Body of pancreas (tissue), 4 donors: Measurements from ENCODE around the gene CAMKMT. TPM values are rescaled to one million over a fixed set of nuclear protein-coding genes. Genes with fewer than 3 reads are reported as not detected.

ENCODE experiments used
- ATAC-seq: fragments of 150-250 bp; one replicate; pipeline ENCODE4 v1.9.1; 2016
- DNase-seq, 4 donors: peaks; one replicate each; pipeline ENCODE4 v3.0.0-alpha.2; 2019
- H3K27ac ChIP-seq, 4 donors: fragments of 200-600 bp; sonication (generic); 1 replicate in 3 of 4; 2 replicates in 1 of 4; pipeline versions ENCODE4 v1.5.1 to v1.6.1; 2016 to 2019; ENCODE audit warnings: mild to moderate bottlenecking in 1 of 4, mixed read lengths in 1 of 4, moderate library complexity in 1 of 4
- H3K27me3 ChIP-seq, 2 donors: fragments of 200-600 bp; sonication (generic); one replicate each; pipeline ENCODE4 v1.6.0; 2016; ENCODE audit warnings: mild to moderate bottlenecking in 1 of 2
- H3K36me3 ChIP-seq, 2 donors: fragments of 200-600 bp; sonication (generic); replicated peaks in 1 of 2; 2 replicates each; pipeline ENCODE4 v1.5.1; 2016; ENCODE audit warnings: low read depth in 2 of 2; ENCODE audit not compliant: insufficient read depth in 1 of 2
- H3K4me1 ChIP-seq: fragments of 200-600 bp; sonication (generic); one replicate; pipeline ENCODE4 v1.6.0; 2016
- H3K4me3 ChIP-seq, 2 donors: fragments of 200-600 bp; sonication (generic); 1 replicate in 1 of 2; 2 replicates in 1 of 2; pipeline ENCODE4 v1.5.1; 2016 to 2019
- H3K9me3 ChIP-seq, 3 donors: fragments of 200-600 bp; sonication (generic); 1 replicate in 2 of 3; 2 replicates in 1 of 3; pipeline ENCODE4 v1.5.1; 2016
- CTCF ChIP-seq, 7 experiments: fragments of 450-650 bp in 4 of 7; fragments of 200-600 bp in 3 of 7; sonication (generic) in 3 of 7; IDR thresholded peaks; one replicate each; pipeline ENCODE4 v1.5.1; 2016 to 2019; ENCODE audit warnings: antibody characterized with exemption in 7 of 7
- POLR2A ChIP-seq, 3 donors: fragments of 450-650 bp; IDR thresholded peaks; one replicate each; pipeline ENCODE4 v1.6.1; 2016; ENCODE audit warnings: antibody characterized with exemption in 3 of 3, mild to moderate bottlenecking in 2 of 3
- WGBS, 2 donors: methylation state at CpG; one replicate each; pipeline ENCODE4 v1.1.5; 2017; 5-methylcytosine and 5-hydroxymethylcytosine counted together
- intact Hi-C: fragments of 100-400 bp; cut with DNase I; formaldehyde crosslinking; loops from one replicate; pipeline ENCODE4 v1.15.1; 2023
- total RNA-seq, 2 donors: library from RNA; depleted of rRNA; stranded (reverse); fragments of >200 nt; gene quantifications; one replicate each; pipeline ENCODE4 v1.1.0, GENCODE V29; 2016

The CAMKMT gene
- total RNA-seq, 2 donors from 2014 or later, result 18.4 to 23.4 TPM

GRCh38 chr2:44605511-44605910 is 243.8 kb downstream of the CAMKMT start:
- DNase-seq (no peak), ATAC-seq (no peak)
- no peak overlapping the region for H3K27ac ChIP-seq
- WGBS, 2 donors, result 0 to 53% methylated on average over 1 of the region's 1 CpG
- TF ChIP-seq POLR2A (IDR thresholded peaks at IDR 0.05), result no peak
- no peak for TF ChIP-seq CTCF (IDR thresholded peaks at IDR 0.05)
- intact Hi-C loops, result no loop called here
- no peaks in the 10 kb centered on the region for H3K36me3 ChIP-seq
- no peak overlapping the region for H3K4me3 ChIP-seq
- H3K9me3 ChIP-seq, result no peaks in the 10 kb centered on the region
- no peaks in the 10 kb centered on the region for H3K4me1 ChIP-seq
- H3K27me3 ChIP-seq, result no peaks in the 10 kb centered on the region

- H3K27ac ChIP-seq, result no peak overlapping the region
- H3K4me3 ChIP-seq, result no peak overlapping the region
- no peaks in the 10 kb centered on the region for H3K4me1 ChIP-seq
- no peaks in the 10 kb centered on the region for H3K9me3 ChIP-seq
- WGBS, 2 donors, result 92 to 97% methylated on average over 1 of the region's 1 CpG
- no peak for ATAC-seq
- TF ChIP-seq CTCF (IDR thresholded peaks at IDR 0.05) (no peak), POLR2A (IDR thresholded peaks at IDR 0.05) (no peak)
- DNase-seq, result no peak
- H3K27me3 ChIP-seq, result no peaks in the 10 kb centered on the region
- intact Hi-C loops, result no loop called here
- H3K36me3 ChIP-seq, result no peaks in the 10 kb centered on the region
These were observed 250.5 kb downstream of the CAMKMT start for GRCh38 chr2:44612276-44612675.

GRCh38 chr2:44614940-44615339 is 253.2 kb downstream of the CAMKMT start:
- intact Hi-C loops, result no loop called here
- Histone ChIP-seq H3K27me3 (no peaks in the 10 kb centered on the region), H3K36me3 (no peaks in the 10 kb centered on the region), H3K4me1 (no peaks in the 10 kb centered on the region), H3K9me3 (no peaks in the 10 kb centered on the region), H3K27ac (no peak overlapping the region), H3K4me3 (no peak overlapping the region)
- DNase-seq, result no peak
- no peak for ATAC-seq
- 85 to 100% methylated on average over 2 of the region's 2 CpGs for WGBS, 2 donors
- no peak for TF ChIP-seq CTCF (IDR thresholded peaks at IDR 0.05)
- TF ChIP-seq POLR2A (IDR thresholded peaks at IDR 0.05), result no peak

- Histone ChIP-seq H3K4me1 (peaks cover 3% of the 10 kb centered on the region), H3K27me3 (no peaks in the 10 kb centered on the region), H3K4me3 (no peak overlapping the region), H3K36me3 (no peaks in the 10 kb centered on the region), H3K9me3 (no peaks in the 10 kb centered on the region), H3K27ac (no peak overlapping the region)
- intact Hi-C loops, result no loop called here
- 75 to 92% methylated on average over 4 of the region's 4 CpGs for WGBS, 2 donors
- TF ChIP-seq CTCF (IDR thresholded peaks at IDR 0.05) (no peak), POLR2A (IDR thresholded peaks at IDR 0.05) (no peak)
- no peak for ATAC-seq
- DNase-seq, result no peak
These were observed 254.3 kb downstream of the CAMKMT start for GRCh38 chr2:44615950-44616518.

GRCh38 chr2:44616667-44617155 is 255.0 kb downstream of the CAMKMT start:
- intact Hi-C loops, result no loop called here
- TF ChIP-seq POLR2A (IDR thresholded peaks at IDR 0.05) (no peak), CTCF (IDR thresholded peaks at IDR 0.05) (no peak)
- no peak for DNase-seq
- WGBS, 2 donors, result 31 to 42% methylated on average over 3 of the region's 3 CpGs
- no peak overlapping the region for H3K4me3 ChIP-seq
- peaks cover 3% of the 10 kb centered on the region for H3K4me1 ChIP-seq
- no peak for ATAC-seq
- H3K27ac ChIP-seq, result no peak overlapping the region
- no peaks in the 10 kb centered on the region for H3K9me3 ChIP-seq
- H3K27me3 ChIP-seq, result no peaks in the 10 kb centered on the region
- H3K36me3 ChIP-seq, result no peaks in the 10 kb centered on the region
